H54 (cell line): Measurements from ENCODE around the gene BTBD8.
"Not testable (repeated sequence)": the region's sequence is repeated elsewhere in the genome, so short reads cannot be mapped to it uniquely, and the experiment has no call there.

Source experiments
- DNase-seq: peaks from one replicate; pipeline ENCODE4 v3.0.0; 2011; ENCODE audit warnings: low spot score, mixed read lengths; ENCODE audit not compliant: insufficient read length
- FAIRE-seq: peaks from 3 replicates; lab custom pipeline; 2011; peaks lifted over from hg19 to GRCh38; lab: Jason Lieb, UNC
- POLR2A ChIP-seq: IDR thresholded peaks from 2 replicates; pipeline ENCODE4 v1.6.1; 2011; ENCODE audit warnings: low read depth, mild to moderate bottlenecking, low read length

Gene BTBD8

DNA sequence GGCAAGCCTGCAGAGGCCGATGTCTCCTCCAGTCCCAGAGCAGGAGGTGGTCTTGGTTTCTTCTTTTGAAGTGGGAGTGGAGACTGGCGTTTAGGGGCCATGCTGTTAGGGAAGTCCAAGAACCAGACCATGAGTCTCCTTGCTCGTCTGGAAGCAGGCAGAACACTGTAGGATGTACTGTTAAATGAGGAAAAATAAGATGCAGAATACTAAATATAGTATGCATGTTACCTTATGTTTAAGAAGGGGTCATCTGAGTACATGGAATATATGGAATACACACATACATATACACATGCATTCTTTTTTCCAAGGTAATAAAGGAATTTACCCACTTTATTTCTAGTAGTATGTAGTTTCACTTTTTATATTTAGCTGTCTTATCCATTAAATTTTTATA is 4.8 kb upstream of the BTBD8 start, which contains the start of gene SETSIP:
Gene SETSIP (minus strand): TSS at position 101 of the 400 bp plus-strand sequence. CDS start 0 bp downstream, at position 101.
- DNase-seq = no peak
- no peak for FAIRE-seq
- no peak for TF ChIP-seq POLR2A

DNA sequence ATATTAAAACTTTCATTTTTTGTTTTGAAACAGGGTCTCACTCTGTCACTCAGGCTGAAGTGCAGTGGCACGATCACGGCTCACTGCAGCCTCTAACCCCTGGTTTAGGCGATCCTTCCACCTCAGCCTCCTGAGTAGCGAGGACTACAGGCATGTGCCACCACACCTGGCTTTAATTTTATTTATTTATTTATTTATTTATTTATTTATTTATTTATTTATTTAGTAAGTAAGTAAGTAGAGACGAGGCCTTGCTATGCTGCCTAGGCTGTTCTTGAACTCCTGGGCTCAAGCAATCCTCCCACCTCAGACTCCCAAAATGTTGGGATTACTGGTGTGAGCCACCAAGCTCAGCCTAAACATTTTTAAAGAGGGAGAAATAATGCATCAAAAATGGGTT is 3.8 kb upstream of the BTBD8 start:
- no peak for DNase-seq
- FAIRE-seq = no peak
- TF ChIP-seq POLR2A = no peak

DNA sequence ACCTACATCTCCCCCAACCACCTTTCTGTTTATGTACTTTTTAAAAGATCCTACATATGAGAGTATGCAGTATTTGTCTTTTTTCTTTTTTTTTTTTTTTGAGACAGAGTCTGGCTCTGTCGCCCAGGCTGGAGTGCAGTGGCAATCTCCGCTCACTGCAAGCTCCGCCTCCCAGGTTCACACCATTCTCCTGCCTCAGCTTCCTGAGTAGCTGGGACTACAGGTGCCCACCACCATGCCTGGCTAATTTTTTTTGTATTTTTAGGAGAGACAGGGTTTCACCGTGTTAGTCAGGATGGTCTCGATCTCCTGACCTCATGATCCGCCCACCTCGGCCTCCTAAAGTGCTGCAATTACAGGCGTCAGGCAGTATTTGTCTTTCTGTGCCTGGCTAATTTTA is 2.1 kb upstream of the BTBD8 start:
- not testable (repeated sequence) for FAIRE-seq, DNase-seq

DNA sequence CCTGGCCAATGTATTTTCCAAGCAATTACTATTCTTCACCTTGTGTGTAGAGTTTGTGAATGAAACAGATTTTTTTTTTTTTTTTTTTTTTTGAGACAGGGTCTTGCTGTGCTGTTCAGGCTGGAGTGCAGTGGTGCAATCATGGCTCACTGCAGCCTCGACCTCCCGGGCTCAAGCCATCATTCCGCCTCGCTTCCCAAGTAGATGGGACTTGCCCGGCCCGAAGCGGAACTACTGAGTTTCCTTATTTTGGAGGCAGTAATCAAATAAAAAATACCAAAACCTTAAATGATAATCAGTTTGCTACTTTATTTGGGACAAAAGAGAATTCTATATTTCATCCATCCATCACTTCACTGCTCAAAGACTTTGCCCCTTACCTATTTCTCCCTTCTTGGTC is 704 bp upstream of the BTBD8 start:
- no peak for TF ChIP-seq POLR2A
- FAIRE-seq (no peak), DNase-seq (no peak)

DNA sequence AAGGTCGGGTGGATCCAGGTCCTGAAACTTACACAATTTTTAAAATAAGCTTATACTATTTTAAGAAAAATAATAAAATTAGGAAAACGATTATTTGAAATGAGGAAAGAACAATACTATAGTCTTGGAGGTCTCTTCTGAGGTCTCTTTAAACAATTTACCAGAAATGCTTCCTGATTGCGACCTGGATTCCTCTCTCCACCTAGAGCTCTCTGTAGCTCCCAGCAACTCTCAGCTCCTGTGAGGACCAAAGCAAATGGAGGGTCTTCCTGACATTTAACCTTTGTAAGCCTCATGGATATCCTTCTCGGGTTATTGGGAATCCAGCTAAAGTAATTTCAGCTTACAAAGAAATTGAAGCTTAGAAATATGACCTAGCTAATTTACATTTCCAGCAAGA is 886 bp downstream of the BTBD8 start:
- no peak for TF ChIP-seq POLR2A
- FAIRE-seq (no peak), DNase-seq (no peak)

DNA sequence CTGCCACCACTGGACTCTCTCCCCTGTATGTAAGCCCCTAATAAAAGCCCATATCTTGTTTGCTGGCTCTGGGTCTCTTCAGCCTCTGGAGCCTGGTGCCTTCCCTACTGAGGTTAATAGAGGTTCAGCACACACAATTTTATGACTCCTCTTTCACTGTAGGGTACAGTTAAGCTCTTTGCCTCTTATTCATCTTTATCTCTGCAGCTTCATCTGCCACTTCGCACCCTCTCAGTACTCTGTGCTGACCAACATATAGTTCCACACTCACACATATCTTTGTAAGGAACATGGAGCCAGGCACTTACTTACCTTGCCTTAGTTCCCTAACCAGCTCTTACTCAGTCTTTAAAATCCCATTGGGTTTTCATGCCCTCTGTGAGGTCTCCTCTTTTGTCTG is 4.5 kb downstream of the BTBD8 start:
- no peak for TF ChIP-seq POLR2A
- DNase-seq (no peak), FAIRE-seq (no peak)

DNA sequence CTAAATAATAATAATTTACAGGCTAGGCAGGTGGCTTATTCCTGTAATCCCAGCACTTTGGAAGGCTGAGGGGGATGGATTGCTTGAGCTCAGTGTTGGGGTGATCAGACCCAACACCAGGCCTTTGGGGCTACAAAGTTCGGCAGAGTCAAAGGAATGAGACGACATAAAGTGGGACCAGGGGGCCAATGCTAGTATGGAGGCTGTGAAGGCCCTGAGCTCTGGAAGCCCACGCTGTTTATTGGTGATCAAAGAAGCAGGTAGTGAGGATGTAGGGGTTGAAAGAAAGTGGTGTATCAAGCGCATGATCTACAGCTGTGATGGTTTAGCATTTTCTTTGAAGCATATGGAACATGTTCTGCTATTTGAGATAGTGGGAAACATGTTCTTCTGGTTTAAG is 5.6 kb downstream of the BTBD8 start:
- DNase-seq = no peak
- TF ChIP-seq POLR2A = no peak
- FAIRE-seq = no peak

DNA sequence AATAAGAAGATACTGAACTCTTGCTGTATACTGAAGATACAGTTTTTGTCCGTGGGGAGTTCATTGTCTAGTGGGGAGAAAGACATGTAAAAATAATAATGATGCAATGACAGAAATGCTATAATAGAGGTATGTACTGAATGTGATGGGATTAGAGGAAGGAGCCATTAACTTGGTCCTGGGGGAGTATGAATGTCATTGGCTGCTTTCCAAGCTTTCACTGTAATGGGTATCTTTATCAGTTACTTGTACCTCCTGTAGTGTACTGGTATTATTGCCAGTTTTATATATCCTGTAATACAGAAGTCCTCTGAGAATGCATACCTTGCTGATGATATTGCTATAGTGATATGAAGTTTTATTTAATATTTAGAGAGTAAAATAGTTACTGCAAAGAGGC is 7.4 kb downstream of the BTBD8 start:
- no peak for DNase-seq
- TF ChIP-seq POLR2A = no peak
- no peak for FAIRE-seq

DNA sequence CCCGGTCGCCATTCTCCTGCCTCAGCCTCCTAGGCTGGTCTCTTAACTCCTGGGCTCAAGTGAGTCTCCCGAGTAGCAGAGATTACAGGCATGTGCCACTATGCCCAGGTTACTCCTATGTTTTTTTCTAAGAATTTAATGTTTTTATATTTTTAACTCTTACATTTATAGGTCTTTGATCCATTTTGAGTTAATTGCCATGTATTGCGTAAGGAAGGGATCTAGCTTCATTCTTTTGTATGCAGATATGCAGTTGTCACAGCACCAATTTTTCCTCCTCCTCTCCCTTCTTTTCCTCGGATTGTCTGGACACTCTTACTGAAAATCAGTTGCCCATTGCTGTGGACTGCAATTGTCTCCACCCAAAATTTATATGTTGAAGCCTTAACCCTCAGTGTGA is 11.5 kb downstream of the BTBD8 start:
- no peak for FAIRE-seq
- no peak for DNase-seq

DNA sequence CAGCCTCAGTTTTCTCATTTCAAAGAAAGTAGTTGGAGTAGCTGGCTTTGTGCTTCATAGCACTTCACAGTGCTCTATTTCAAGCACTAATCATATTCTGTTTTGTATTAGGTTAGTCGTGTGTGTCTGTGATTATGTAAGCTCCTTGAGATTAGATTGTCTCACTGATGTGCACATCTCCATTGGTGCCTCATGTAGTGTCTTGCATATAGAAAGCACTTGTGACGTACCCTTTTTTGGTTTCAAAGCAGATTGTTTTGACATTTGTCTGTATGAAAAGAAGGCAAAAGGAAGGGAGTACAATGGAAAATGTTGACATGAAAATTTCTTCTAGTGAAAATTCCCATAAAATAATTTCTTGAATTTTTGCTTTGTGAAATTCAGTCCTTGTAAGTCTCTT is 13.9 kb downstream of the BTBD8 start:
- DNase-seq (no peak), FAIRE-seq (no peak)
- no peak for TF ChIP-seq POLR2A

More for the DNA sequence above, 11.5 kb downstream of the BTBD8 start:
- TF ChIP-seq POLR2A = no peak

DNA sequence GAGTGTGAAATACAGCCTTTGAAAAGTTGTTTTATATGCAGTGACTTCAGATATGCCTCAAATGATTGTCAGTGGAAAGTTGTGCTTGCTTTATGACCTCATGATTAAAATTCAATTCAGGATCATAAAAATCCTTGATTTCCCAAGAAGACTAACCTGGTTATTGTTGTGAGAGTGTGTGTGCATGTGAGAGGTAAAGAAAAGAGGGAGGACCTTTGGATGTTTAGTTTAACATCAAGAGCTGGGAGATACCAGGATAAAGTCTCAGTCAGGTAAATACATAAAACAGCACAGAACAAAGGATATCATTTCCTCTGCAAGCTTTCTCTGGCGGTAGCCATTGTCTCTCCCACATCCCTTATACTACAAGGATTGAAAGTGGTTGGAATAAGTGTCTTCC is 14.4 kb downstream of the BTBD8 start:
- FAIRE-seq = peak; percentile 60
- DNase-seq = no peak
- no peak for TF ChIP-seq POLR2A

DNA sequence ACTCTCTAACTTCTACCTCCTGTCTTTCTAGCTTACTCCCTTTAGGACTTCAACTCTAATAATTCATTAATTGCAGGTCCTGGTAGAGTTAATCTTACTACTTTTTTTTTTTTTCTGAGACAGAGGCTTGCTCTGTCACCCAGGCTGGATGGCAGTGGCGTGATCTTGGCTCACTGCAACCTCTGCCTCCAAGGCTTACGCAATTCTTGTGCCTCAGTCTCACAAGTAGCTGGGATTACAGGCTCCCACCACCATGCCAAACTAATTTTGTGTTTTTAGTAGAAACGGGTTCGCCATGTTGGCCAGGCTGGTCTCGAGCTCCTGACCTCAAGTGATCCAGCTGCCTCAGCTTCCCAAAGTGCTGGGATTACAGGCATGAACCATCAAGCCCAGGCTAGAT is 15.7 kb downstream of the BTBD8 start:
- DNase-seq (no peak), FAIRE-seq (no peak)
- TF ChIP-seq POLR2A = no peak

DNA sequence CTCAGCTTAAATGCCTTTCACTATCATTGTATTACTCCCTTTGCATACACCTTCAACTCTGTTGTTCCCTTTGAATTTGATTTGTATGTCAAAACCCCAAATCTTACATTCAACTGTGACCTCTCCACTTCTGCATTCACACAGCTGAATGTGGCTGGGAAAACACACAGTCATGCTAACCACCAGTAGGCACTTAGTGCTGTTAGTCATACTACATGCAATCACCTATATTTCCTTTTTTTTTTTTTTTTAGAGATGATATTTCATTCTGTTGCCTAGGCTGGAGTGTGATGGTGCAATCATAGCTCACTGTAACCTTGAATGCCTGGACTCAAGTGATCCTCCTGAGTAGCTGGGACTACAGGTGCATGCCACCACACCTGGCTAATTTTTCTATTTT is 16.2 kb downstream of the BTBD8 start:
- TF ChIP-seq POLR2A = no peak
- no peak for FAIRE-seq
- no peak for DNase-seq

DNA sequence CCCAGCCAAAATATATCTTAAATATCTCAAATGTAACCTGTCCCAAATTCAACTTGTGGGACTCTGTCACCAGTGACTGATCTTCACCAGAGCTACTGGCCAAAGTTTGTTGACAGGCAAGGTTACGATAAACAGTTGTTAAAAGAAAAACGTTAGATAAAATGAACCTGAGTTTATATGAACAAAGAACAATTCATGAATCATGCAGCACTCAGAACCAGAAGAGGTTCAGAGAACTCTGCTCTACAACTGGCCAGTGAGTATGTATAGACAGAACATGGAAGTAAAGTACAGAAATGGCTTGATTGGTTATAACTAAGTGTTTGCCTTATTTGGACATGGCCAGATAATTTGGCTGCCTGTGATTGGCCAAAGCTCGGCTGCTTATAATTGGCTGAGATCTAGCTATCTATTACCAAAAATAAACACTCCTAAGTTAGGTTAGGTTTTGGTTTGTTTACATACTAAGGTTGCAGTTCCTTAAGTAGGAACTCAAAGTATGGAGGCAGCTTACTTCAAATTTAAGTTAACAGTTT is 25.5 kb downstream of the BTBD8 start:
- no peak for DNase-seq
- no peak for FAIRE-seq
- TF ChIP-seq POLR2A = no peak

DNA sequence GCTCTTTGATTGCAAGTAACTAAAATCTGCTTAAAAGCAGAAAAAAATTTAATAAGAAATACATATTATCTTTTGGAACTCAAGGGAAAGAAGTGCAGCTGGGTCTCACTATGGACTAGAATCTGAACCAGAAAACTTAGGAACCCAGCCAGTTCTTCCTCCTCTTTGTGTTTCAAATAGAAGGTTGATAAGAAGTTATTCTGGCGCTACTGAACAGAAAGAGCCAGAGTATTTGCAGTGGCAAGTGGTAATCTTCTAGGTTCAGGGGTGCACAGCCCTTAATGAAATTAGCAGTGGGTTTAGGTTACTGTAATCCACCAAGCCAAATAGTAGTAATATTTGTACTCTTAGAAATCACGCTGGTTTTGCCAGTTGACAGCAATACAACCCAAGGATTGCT is 28.5 kb downstream of the BTBD8 start:
- FAIRE-seq (no peak), DNase-seq (no peak)
- no peak for TF ChIP-seq POLR2A

DNA sequence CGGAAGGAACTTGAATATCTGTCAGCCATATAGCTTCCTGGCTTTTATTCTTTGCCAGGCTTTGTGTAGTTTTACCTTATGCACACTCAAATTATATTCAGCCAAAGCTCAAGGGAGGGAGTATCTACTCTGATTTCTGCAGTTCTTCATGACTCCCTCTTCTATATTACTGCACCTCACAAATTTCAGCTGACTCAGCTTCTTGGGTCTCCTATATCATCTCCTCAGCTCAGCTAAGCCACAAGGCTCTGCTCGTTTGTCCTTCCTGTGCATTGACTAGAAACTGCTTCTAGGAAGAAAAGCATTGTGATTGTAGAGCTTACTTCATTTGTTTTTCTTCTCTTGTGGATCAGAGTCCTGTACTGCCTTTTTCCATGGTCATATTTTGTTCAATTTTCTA is 37.4 kb downstream of the BTBD8 start:
- no peak for FAIRE-seq
- no peak for DNase-seq
- no peak for TF ChIP-seq POLR2A
